Stimulated activated CD4-positive, alpha-beta T cell treated with anti-CD3 and anti-CD28 coated beads, TNF-alpha, amount 100 ng/mL, for 24 hours (primary cell): Measurements from ENCODE around the gene SNX20.

ENCODE experiments used
- DNase-seq, 3 experiments: peaks; one replicate each; pipeline ENCODE4 v3.0.0-alpha.2; 2020; ENCODE audit warnings: low read depth in 3 of 3

The SNX20 gene

DNA sequence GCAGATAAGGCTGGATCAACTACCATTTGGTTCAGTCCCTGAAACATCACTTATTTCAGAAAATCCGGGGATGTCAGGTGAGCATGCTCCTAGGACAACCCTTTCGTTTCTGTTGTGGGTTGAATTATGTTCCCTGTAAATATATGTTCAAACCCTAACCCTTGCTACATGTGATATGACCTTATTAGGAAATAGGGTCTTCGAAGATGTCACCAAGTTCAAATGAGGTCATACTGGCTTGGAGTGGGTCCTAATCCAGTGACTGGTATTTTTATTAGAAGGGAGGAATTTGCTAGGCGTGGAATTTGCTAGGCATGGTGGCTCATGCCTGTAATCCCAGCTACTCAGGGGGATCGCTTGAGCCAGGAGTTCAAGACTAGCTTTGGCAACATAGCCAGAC, 21.3 kb downstream of the SNX20 start:
- no peak for DNase-seq

GRCh38 chr16:50657241-50657640, 23.9 kb downstream of the SNX20 start:
- DNase-seq, result no peak

DNA sequence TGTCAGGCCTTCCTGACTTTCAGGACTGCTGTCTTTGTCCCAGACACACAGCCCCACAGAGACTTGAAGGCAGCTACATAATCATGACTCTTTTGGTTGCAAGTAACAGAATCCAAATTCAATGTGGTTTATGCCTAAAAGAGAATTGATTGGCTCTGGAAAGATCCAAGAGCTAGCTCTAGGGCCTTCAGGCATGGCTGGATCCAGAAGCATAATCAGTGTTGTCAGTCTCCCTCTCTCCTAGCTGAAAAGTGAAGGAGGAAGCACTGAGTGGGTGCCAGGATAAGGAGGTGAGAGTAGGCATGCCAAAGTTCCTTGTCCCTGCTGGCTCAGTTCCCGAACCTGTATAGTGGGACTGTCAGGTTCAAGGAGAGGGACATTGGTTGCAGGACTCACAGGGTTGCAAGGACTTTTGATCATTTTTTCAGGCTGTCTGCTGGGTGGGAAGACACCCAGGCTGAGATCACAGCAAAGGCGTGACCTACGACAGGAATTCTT, 25.5 kb downstream of the SNX20 start:
- no peak for DNase-seq

GRCh38 chr16:50653633-50654519, 27.2 kb downstream of the SNX20 start:
- DNase-seq, result no peak

GRCh38 chr16:50652836-50653425, 28.2 kb downstream of the SNX20 start:
- no peak for DNase-seq

DNA sequence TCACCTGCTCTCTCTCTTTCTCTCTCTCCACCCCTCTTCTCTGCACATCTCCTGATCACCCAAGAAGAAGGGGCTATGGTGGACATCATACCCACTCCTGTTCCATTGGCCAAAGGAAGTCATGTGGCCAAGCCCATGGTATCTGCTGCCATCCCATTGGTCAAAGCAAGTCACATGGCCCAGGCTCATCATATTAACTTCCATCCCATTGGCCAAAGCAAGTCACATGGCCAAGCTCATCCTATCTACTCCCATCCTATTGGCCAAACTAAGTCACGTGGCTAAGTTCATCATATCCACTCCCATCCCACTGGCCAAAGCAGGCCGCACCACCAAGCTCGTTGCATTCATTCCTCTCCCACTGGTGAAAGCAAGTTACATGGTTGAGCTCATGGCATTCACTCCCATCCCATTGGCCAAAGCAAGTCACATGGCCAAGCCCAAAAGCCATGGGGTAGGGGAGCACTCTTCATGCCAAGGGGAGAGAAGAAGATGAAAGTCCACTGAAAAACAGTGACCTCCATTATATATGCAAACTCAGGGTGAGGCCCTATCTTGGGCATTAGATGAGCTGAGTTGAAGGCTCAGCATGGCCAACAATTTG, 29.2 kb downstream of the SNX20 start:
- DNase-seq, result no peak

- no peak for DNase-seq
These were observed 34.8 kb downstream of the SNX20 start for GRCh38 chr16:50646345-50646744.

GRCh38 chr16:50645563-50646220, 35.4 kb downstream of the SNX20 start:
- DNase-seq, result no peak

- peak in 1 of 3 experiments; percentile 14 for DNase-seq
These were observed 36.4 kb downstream of the SNX20 start for GRCh38 chr16:50644729-50645128.

- DNase-seq, result no peak
These were observed 36.9 kb downstream of the SNX20 start for GRCh38 chr16:50644245-50644644.

- no peak for DNase-seq
These were observed 37.9 kb downstream of the SNX20 start for GRCh38 chr16:50643192-50643591.

DNA sequence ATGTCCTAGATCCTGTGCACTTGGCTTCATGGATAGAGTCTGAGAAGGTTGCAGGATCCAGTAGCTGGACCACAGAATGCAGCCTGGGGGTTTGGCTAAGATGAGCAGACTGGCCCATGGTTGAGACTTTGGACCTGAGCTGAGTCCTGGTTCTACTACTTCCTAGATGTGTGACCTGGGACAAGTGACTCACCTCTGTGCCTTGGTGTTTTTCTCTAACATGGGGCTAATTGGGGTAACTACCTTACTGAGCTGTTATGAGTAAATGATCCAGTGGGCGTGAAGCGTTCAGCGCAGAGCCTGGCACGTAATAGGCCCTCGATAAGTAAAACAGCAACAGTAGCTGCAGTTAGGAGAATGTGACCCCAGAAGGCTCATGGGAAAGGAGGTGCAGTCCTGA, 38.8 kb downstream of the SNX20 start:
- no peak for DNase-seq

DNA sequence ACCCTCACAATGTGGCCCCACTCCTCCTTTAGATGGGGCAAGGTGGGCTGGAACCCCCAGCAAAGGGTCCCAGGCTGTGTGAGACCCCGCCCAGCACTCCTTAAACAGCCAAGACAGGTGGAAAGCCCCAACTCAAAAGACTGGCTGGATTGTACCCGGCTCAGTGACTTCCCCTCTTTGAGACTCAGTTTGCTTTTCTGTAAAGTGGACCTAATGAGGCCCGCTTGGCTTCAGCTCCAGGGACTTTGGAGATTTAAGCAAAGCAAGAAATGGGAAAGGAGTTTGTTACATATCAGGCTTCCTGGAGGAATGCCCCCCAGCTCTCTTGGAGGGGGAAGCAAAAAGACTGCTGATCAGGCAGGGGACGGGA, 39.3 kb downstream of the SNX20 start:
- DNase-seq, result no peak

DNA sequence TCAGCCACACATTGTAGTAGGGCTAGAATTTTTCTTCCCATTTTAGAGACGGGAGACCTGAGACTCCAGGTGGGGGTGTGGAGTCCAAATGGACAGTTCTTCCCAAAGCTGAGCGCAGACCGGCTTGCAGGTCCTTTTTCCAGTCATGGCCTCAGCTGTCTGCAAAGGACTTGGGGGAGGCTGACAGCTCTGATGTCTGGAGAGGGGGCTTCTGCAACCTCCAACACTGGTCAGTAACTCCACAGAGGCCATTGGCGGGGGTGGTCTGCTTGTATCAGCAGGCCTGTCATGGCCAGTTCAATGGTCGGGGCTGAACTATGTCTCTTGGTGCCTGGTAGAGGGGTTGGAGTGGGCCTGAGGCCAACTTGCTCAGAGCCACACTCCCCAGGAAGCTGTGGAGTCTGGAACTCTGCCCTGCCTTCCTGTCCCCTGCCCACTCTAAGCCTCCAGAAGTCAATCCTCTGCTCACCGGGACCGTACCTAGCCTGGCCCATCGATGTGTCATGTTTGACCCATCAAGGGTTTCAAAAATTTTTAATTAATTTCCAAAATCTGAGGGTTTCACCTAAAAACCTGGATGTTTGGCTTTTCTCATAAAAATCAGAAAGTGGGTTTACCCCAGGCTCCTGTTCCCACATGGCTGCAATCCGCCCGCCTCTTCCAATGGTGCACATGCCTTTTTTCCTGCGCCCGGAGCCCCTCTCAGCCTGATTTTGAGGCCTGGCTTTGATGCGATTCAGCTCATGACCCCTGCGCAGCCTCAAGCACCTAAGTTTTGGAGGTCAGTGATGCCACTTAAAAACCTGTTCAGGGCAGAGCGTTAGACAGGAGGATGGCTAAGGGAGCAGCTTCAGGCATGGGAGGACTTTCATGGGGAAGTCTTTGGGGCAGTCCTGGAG, 39.9 kb downstream of the SNX20 start:
- DNase-seq, result no peak

DNA sequence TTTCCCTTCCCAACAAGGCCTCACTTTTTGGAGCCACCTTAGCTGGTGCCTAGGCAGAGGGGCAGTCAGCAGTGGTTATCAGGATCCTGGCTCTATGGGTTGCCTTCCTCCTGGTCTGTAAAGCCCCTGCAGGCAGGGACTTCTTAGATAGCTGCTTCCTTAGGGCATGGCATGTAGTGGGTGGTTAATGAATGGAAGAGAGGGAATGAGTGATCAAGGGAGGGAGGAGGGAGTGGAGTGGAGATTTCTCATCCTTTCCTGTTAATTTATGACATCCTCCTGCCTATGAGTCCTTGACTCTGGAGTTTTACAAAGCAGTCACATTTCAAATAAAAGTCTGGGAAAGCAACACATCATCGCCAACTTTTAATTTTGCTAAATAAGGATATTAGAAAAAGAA, 40.7 kb downstream of the SNX20 start:
- DNase-seq, result no peak

DNA sequence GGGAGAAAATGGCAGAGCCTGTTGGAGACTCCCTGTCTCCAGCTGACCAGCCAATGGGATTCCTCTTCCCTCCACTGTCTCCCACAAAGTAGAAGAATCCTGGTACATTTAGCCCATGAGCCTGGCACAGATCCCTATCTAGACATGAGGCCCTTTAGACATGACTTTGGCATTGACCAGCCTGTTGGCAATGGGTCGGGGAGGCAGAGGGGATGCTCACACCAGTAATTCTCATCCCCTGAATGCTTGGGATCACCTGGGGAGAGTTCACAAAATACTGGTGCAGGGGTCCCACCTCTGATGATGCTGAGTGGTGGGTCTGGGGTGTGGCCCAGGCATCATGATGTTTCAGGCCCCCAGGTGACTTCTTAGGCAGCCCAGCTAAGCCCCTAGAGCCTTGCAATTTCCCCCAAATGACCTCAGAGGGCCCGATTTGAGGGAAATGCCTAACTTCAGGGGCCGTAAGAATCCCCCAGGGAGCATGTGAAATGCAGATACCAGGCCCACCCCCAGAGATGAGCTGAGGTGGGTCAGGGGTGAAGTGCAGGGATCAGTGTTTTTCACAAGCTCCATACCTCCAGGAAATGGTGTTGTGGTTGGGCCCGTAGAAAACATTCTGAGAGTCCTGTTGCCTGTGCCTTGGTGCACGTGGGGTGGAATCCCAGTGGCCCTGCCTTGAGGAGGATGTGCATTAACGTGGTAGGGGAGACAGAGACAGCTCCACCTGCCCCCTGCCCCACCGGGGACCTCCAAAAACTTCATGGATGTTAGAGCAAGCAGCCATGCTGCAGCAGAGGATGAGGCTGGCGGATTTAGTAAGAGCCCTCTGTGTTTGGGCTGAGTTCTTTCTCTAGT, 42.1 kb downstream of the SNX20 start:
- no peak for DNase-seq

- no peak for DNase-seq
These were observed 43.2 kb downstream of the SNX20 start for GRCh38 chr16:50637716-50638602.

GRCh38 chr16:50636753-50637374, 44.2 kb downstream of the SNX20 start:
- DNase-seq, result no peak
